GM12875 (cell line): ENCODE results near the gene OTUD3.

ENCODE experiments used
- H3K4me3 ChIP-seq: one replicate; pipeline ENCODE4 v1.5.1; 2011; ENCODE audit warnings: low read depth, low read length, control low read depth
- CTCF ChIP-seq: IDR thresholded peaks from 2 replicates; pipeline ENCODE4 v1.5.1; 2011; ENCODE audit warnings: low read depth, mild to moderate bottlenecking, control low read depth, inconsistent platforms, low read length, moderate library complexity, borderline replicate concordance; ENCODE audit not compliant: insufficient read depth

OTUD3 gene

DNA sequence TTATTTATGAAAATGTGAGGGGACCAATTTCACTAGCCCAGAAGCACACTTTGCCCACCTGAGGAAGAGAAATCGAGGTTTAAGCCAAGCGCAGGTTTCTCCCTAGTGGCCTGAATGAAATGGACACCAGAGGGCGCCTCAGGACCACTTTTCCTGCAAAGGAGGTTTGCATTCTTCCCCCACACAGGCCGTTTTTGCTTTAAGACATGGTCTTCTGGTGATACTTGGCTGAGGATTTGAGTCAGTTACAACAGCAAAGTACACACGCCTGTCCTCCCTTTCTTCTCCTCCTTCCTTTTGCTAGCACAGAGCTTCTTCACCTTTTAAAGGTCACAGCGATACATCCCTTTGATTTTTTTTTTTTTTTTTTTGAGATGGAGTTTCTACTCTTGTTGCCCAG, 35.9 kb downstream of the OTUD3 start:
- peak; percentile 77 for TF ChIP-seq CTCF
- H3K4me3 ChIP-seq = no peak overlapping the region

GRCh38 chr1:19920132-19920710, 38.0 kb downstream of the OTUD3 start:
- TF ChIP-seq CTCF = no peak
- no peak overlapping the region for H3K4me3 ChIP-seq

DNA sequence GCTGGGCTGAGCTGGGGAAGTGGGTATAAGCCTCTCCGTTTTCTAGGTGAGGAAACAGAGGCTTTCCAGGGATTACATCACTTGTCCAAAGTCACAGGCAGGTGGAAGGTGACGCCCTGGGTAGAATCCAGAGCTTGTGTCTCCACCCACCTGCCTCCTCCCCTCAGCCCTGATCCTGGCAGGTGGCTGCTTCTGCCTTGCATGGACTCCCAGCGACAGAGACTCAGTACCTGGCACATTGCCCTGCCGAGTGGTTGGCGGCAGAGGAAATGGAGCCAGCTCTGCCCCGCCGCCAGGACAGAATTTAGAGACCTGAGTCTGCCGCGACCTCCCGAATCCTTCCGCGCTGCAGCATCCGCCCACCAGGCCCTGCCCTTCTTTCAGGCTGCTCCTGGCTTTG, 39.1 kb downstream of the OTUD3 start:
- no peak for TF ChIP-seq CTCF
- no peak overlapping the region for H3K4me3 ChIP-seq

DNA sequence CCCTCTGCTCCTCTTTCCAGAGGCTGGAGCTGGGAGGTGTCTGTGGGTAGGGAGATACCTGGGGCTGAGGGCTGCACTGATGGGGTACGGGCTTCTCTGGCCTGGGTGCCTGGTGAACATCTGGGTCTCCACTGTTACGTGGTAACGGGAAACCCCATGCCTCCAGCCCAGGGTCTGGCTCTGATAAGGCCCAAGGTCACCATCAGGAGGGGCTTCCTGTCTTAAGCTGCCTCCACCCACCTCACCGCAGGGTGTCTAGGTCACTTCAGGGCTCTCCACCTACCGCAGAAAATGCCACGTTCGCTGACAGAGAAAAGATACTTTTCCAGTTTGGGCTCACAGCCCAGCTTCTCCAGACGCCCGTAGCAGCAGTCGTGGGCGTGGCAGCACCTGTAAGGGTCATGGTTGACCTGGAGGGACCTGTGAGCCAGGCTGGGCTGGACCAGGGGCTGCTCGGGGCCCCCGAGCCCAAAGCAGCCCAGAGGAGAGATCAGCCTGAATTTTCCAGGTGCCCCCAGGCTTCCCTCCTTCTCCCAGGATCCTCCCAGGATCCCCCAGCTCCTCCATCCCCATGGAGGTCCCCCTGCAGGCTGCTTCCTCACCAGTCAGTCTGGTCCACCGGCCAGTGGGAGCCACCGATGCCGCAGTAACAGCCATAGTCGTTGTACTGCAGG, 40.0 kb downstream of the OTUD3 start:
- no peak for TF ChIP-seq CTCF
- H3K4me3 ChIP-seq = no peak overlapping the region

DNA sequence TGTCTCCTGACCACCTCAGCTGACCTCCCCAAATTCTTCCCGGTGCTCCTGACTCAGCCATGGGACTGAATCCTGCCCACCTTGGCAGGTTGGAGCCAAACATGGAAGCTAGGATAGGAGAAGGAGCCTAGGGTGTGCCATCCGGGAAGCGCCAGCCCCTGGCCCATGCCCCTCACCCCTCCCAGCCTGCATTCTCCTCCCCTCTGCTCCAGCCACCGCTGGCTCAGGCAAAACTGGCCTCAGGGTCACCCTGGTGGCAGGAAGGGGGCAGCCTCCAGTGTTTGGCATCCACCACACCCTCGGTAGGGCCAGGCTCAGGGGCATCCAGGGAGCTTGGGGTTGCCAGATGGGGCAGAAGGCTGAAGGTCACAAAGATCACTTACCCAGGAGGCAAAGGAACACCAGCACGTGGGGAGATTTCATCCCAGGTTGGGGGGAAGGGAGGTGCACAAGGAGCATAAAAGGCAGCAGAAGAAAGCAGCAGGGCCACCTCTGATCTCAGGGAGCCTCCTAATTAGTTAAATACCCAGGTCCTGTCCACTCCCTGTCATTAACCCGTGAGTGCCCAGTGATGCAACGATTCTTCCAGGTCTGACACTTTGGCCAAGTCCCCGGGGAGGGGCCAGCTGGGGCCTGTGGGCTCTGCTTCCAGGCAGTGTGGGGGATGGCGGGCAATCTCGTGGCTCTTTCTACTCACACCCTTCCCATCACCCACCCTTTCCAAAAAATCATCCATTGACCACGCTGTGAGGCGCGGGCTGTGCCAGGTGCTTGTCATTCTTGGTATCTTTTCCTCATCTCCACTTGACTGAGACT, 41.1 kb downstream of the OTUD3 start, which contains the start of gene PLA2G2E:
Gene PLA2G2E (minus strand): TSS at position 481 of the 816 bp plus-strand sequence. CDS start 58 bp downstream, at position 423.
- no peak for TF ChIP-seq CTCF
- no peak within 1 kb of the TSS for H3K4me3 ChIP-seq

- TF ChIP-seq CTCF = no peak
- H3K4me3 ChIP-seq = no peak overlapping the region
Observed at GRCh38 chr1:19923953-19924346, 41.8 kb downstream of the OTUD3 start.
